Measurements from ENCODE around the gene SDHA.
"Not testable (repeated sequence)": the region's sequence is repeated elsewhere in the genome, so short reads cannot be mapped to it uniquely, and the experiment has no call there.

The SDHA gene

GRCh38 chr5:302416-302815, 84.3 kb downstream of the SDHA start:
- DNase-seq = not testable (repeated sequence)

GRCh38 chr5:302966-303365, 84.8 kb downstream of the SDHA start:
- no peak for DNase-seq

- not testable (repeated sequence) for DNase-seq
Measured at GRCh38 chr5:303741-304140, 85.6 kb downstream of the SDHA start.

GRCh38 chr5:305050-305449, 86.9 kb downstream of the SDHA start:
- DNase-seq = no peak

GRCh38 chr5:305459-305858, 87.3 kb downstream of the SDHA start:
- DNase-seq = no peak

GRCh38 chr5:306011-306805, 88.1 kb downstream of the SDHA start:
- no peak for DNase-seq

Data from CD4-positive, alpha-beta T cell treated with Interleukin-4 for 1 hour (primary cell).